Osteocyte (in vitro differentiated cells): ENCODE data around the gene CDH23. TPM values are rescaled to one million over a fixed set of nuclear protein-coding genes. Genes with fewer than 3 reads are reported as not detected.
A peak's percentile ranks its signal among the peaks of the same experiment; 100 is the strongest.

ENCODE experiments used
- DNase-seq: peaks from one replicate; pipeline ENCODE4 v3.0.0; 2021; ENCODE audit warnings: mixed read lengths; ENCODE audit not compliant: unreplicated experiment; ENCODE audit errors: extremely low spot score
- H3K27ac Mint-ChIP-seq: one replicate; pipeline ENCODE4 v1.8.0; 2021; ENCODE audit warnings: mild to moderate bottlenecking, mixed read lengths; ENCODE audit not compliant: unreplicated experiment
- H3K27me3 Mint-ChIP-seq: one replicate; pipeline ENCODE4 v1.8.0; 2021; ENCODE audit warnings: mixed read lengths; ENCODE audit not compliant: unreplicated experiment
- H3K36me3 Mint-ChIP-seq: one replicate; pipeline ENCODE4 v1.8.0; 2021; ENCODE audit warnings: mixed read lengths; ENCODE audit not compliant: unreplicated experiment
- H3K4me1 Mint-ChIP-seq: one replicate; pipeline ENCODE4 v1.8.0; 2021; ENCODE audit warnings: mixed read lengths; ENCODE audit not compliant: unreplicated experiment
- H3K4me3 Mint-ChIP-seq: one replicate; pipeline ENCODE4 v1.8.0; 2021; ENCODE audit warnings: mild to moderate bottlenecking, moderate library complexity, mixed read lengths; ENCODE audit not compliant: unreplicated experiment
- H3K9me3 Mint-ChIP-seq: one replicate; pipeline ENCODE4 v1.8.0; 2021; ENCODE audit warnings: mixed read lengths; ENCODE audit not compliant: unreplicated experiment
- total RNA-seq: library from RNA; stranded (reverse); gene quantifications from 2 replicates; pipeline ENCODE4 v1.2.1, GENCODE V29; 2021
- TF ChIP-seq, protein P1 (sequence below): fragments of 200-600 bp; sonication (generic); IDR thresholded peaks from 2 replicates; pipeline ENCODE4 v1.5.0; 2021; ENCODE audit warnings: antibody characterized with exemption, mild to moderate bottlenecking, moderate library complexity

CDH23 gene
- total RNA-seq, 1 donor from 2014 or later = not detected

DNA sequence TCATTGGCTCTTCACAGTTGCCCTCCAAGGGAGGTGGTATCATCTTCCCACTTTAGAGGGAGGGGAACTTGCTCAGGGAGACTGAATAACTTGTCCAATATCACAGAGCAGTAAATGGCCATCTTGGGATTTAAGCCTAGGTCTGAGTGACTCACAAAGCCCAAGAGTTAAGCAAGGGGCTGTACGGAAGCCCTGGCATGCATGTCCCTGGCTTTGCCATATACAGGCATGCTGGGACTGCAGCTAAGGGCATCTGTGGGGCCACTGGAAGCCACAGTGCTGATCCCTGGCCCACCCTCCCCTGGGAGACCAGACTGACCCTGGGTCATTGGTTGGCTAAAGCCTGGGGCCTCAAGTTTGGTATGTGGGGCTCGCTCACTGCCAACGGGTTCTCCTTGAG lies 373.5 kb downstream of the CDH23 start:
- Mint-ChIP-seq H3K27ac (no peak overlapping the region), H3K27me3 (no peaks in the 10 kb centered on the region), H3K4me3 (no peak overlapping the region), H3K4me1 (peaks cover 51% of the 10 kb centered on the region), H3K9me3 (no peaks in the 10 kb centered on the region), H3K36me3 (no peaks in the 10 kb centered on the region)
- TF ChIP-seq, protein P1, sequence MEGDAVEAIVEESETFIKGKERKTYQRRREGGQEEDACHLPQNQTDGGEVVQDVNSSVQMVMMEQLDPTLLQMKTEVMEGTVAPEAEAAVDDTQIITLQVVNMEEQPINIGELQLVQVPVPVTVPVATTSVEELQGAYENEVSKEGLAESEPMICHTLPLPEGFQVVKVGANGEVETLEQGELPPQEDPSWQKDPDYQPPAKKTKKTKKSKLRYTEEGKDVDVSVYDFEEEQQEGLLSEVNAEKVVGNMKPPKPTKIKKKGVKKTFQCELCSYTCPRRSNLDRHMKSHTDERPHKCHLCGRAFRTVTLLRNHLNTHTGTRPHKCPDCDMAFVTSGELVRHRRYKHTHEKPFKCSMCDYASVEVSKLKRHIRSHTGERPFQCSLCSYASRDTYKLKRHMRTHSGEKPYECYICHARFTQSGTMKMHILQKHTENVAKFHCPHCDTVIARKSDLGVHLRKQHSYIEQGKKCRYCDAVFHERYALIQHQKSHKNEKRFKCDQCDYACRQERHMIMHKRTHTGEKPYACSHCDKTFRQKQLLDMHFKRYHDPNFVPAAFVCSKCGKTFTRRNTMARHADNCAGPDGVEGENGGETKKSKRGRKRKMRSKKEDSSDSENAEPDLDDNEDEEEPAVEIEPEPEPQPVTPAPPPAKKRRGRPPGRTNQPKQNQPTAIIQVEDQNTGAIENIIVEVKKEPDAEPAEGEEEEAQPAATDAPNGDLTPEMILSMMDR = no peak
- DNase-seq = no peak

DNA sequence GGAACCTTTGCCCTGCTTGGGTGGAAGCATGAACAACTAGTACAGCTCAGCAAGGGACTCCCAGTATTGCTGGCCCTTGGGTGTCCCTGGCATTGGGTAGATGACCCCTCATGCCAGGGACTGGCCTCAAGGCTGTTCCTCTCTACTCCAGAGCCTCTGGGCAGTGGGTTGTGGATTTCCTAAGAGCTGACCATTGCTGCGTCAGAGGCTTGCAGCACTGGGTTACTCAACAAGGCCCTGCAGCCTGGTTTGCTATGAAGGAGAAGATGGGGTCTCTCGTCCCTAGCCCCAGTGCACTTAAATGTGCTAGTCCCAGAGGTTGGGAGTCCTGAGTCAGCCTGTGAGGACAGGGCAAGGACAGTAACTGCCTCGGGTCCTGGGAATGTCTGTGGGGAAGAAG lies 374.1 kb downstream of the CDH23 start:
- H3K4me3 Mint-ChIP-seq = no peak overlapping the region
- DNase-seq = no peak
- no peak overlapping the region for H3K27ac Mint-ChIP-seq
- H3K9me3 Mint-ChIP-seq = no peaks in the 10 kb centered on the region
- no peaks in the 10 kb centered on the region for H3K36me3 Mint-ChIP-seq
- H3K4me1 Mint-ChIP-seq = peaks cover 45% of the 10 kb centered on the region
- H3K27me3 Mint-ChIP-seq = no peaks in the 10 kb centered on the region
- TF ChIP-seq, protein P1 = no peak

DNA sequence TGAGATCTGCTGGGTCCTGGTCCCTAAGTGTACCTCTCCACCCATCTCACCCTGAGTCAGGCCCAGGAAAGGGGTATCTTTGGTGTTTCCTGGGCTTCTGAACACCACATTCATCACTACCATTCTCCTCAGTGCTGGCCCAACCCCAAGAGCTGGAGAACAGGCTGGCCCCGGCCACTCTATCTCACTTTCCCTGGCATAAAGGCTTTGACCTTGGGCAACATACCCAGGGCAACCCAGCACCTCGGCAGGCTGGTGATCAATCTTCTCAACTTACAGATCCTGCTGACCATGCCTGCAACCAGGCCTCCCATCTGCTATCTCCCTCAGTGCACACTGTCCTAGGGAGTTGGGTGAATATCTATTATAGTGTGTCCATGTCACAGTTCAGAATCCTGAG lies 374.5 kb downstream of the CDH23 start:
- Mint-ChIP-seq H3K9me3 (no peaks in the 10 kb centered on the region), H3K4me1 (peaks cover 43% of the 10 kb centered on the region), H3K27ac (no peak overlapping the region), H3K27me3 (no peaks in the 10 kb centered on the region), H3K36me3 (no peaks in the 10 kb centered on the region), H3K4me3 (no peak overlapping the region)
- TF ChIP-seq, protein P1 = no peak
- DNase-seq = no peak

DNA sequence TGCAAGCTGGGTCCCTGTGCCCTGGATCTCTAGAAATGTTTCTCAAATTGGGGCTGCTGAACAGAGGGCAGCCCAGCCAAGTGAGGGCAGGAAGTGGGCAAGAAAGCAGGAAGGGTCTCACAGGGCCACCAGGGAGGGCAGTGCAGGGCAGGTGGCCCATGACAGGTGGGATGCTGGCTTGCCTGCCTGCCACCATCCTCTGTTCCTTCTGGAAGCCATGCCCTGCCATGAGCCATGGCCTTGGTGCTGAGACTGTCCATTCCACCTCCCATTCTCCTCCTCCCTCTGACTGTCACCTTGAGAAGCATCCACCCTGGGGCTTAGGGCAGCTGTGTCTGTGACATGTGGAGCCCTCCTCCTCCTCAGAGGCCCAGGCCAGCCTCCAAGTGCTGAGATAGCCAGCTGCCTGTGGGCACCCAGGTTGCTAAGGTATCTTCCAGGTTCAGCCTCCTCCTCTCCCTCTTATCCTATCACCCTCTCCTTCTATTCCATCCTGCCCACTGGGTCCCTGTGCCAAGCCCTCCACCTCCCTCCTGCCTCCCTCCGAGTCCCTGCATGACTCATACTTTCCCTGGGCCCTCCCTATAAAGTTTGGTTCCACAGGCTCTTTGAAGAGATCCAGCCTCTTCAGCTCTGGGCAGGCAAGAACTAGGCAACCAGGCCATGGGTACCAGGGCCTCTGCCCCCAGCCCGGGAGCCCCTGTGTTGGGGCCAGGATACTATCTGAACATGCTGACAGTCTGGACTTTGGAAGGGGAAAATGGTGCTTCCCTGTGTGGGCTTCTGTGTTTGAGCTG lies 375.3 kb downstream of the CDH23 start:
- H3K27ac Mint-ChIP-seq = peak overlapping the region; percentile 68

DNA sequence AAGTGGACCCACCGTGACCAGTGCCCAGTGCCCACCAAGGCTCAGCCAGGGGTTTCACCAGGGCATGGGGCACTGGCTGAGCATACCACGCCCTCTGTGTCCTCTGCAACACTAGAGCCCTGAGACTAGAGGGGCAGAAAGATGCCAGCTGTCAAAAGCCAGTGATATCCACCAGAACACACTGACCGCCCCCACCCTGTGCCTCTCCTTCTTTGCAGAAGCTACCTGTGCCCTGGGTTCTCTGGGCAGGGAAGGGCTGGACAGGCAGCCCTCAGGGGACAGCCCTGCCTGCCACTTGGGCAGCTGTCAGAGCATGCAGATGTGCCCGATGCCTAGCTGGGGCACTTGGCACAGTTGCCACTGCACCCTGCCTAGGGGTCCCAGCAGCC lies 376.1 kb downstream of the CDH23 start:
- DNase-seq = no peak
- H3K27me3 Mint-ChIP-seq = no peaks in the 10 kb centered on the region
- H3K4me1 Mint-ChIP-seq = peaks cover 28% of the 10 kb centered on the region

More for the DNA sequence above, 375.3 kb downstream of the CDH23 start:
- Mint-ChIP-seq H3K4me1 (peaks cover 36% of the 10 kb centered on the region), H3K27me3 (no peaks in the 10 kb centered on the region), H3K9me3 (no peaks in the 10 kb centered on the region), H3K36me3 (no peaks in the 10 kb centered on the region), H3K4me3 (no peak overlapping the region)
- no peak for DNase-seq
- TF ChIP-seq, protein P1 = no peak

More for the DNA sequence above, 376.1 kb downstream of the CDH23 start:
- Mint-ChIP-seq H3K4me3 (peak overlapping the region; percentile 35), H3K9me3 (no peaks in the 10 kb centered on the region), H3K36me3 (no peaks in the 10 kb centered on the region), H3K27ac (no peak overlapping the region)
- TF ChIP-seq, protein P1 = no peak
